Neural cell (in vitro differentiated cells): ENCODE results near the gene C2CD2. TPM values are rescaled to one million over a fixed set of nuclear protein-coding genes. Genes with fewer than 3 reads are reported as not detected.

Source experiments
- H2AFZ ChIP-seq: fragments of 200-600, 300-800 bp; sonication (generic), shearing (Covaris generic); 2 replicates; pipeline ENCODE4 v1.6.0; 2014; ENCODE audit warnings: low read depth, mild to moderate bottlenecking, antibody characterized with exemption, low read length, moderate library complexity
- H3F3A ChIP-seq: fragments of 200-600 bp; shearing (Covaris generic); 2 replicates; pipeline ENCODE4 v1.6.1; 2016; ENCODE audit warnings: mild to moderate bottlenecking, moderate library complexity, mixed read lengths, antibody characterized with exemption, low read length; ENCODE audit not compliant: insufficient read depth, poor library complexity, severe bottlenecking
- H3K27ac ChIP-seq: fragments of 200-600, 300-800 bp; sonication (generic), shearing (Covaris generic); 2 replicates; pipeline ENCODE4 v1.5.1; 2014; ENCODE audit warnings: mild to moderate bottlenecking, low read length, moderate library complexity
- H3K27me3 ChIP-seq: fragments of 300-800, 200-600 bp; sonication (generic), shearing (Covaris generic); 2 replicates; pipeline ENCODE4 v1.6.0; 2014; ENCODE audit warnings: mild to moderate bottlenecking, low read depth, low read length, moderate library complexity; ENCODE audit not compliant: insufficient read depth
- H3K36me3 ChIP-seq: fragments of 300-800, 200-600 bp; sonication (generic), shearing (Covaris generic); 2 replicates; pipeline ENCODE4 v1.5.1; 2014; ENCODE audit warnings: mild to moderate bottlenecking, antibody characterized with exemption, low read length, moderate library complexity; ENCODE audit not compliant: insufficient read depth
- H3K4me2 ChIP-seq: fragments of 300-800, 200-600 bp; sonication (generic), shearing (Covaris generic); 2 replicates; pipeline ENCODE4 v1.6.0; 2014; ENCODE audit warnings: mild to moderate bottlenecking, low read length
- H3K4me3 ChIP-seq: fragments of 300-800, 200-600 bp; sonication (generic), shearing (Covaris generic); 2 replicates; pipeline ENCODE4 v1.5.1; 2014; ENCODE audit warnings: mild to moderate bottlenecking, low read length, moderate library complexity
- H3K79me2 ChIP-seq: fragments of 200-600 bp; shearing (Covaris generic); replicated peaks from 2 replicates; pipeline ENCODE4 v1.6.0; 2014; ENCODE audit warnings: mild to moderate bottlenecking, low read length, moderate library complexity; ENCODE audit not compliant: insufficient read depth
- H3K9ac ChIP-seq: fragments of 300-800, 200-600 bp; sonication (generic), shearing (Covaris generic); 2 replicates; pipeline ENCODE4 v1.6.1; 2016; ENCODE audit warnings: mild to moderate bottlenecking, low read length, mixed read lengths
- H3K9me2 ChIP-seq: fragments of 200-600 bp; shearing (Covaris generic); 2 replicates; pipeline ENCODE4 v1.6.1; 2016; ENCODE audit warnings: mild to moderate bottlenecking, low read length, mixed read lengths; ENCODE audit not compliant: insufficient read depth
- H3K9me3 ChIP-seq: fragments of 200-600, 300-800 bp; sonication (generic), shearing (Covaris generic); 2 replicates; pipeline ENCODE4 v1.6.1; 2016; ENCODE audit warnings: mild to moderate bottlenecking, mixed run types, low read length, moderate library complexity, mixed read lengths
- H4K20me1 ChIP-seq: fragments of 200-600 bp; shearing (Covaris generic); 2 replicates; pipeline ENCODE4 v1.6.1; 2016; ENCODE audit warnings: mild to moderate bottlenecking, mixed run types; ENCODE audit not compliant: insufficient read depth
- EP300 ChIP-seq: fragments of 450-650 bp; conservative IDR thresholded peaks from 2 replicates; pipeline ENCODE4 v1.6.1; 2014; ENCODE audit warnings: antibody characterized with exemption, mild to moderate bottlenecking, moderate library complexity; ENCODE audit not compliant: poor library complexity, severe bottlenecking
- EZH2 ChIP-seq: fragments of 200-600, 300-800 bp; shearing (Covaris generic), sonication (generic); IDR thresholded peaks from 2 replicates; pipeline ENCODE4 v1.6.1; 2014; ENCODE audit warnings: antibody characterized with exemption, low read length, borderline replicate concordance, mild to moderate bottlenecking; ENCODE audit not compliant: insufficient read depth, poor library complexity, severe bottlenecking
- MXI1 ChIP-seq: fragments of 450-650 bp; conservative IDR thresholded peaks from 2 replicates; pipeline ENCODE4 v1.6.1; 2014; ENCODE audit warnings: antibody characterized with exemption, mild to moderate bottlenecking; ENCODE audit not compliant: poor library complexity, severe bottlenecking
- POLR2AphosphoS5 ChIP-seq: IDR thresholded peaks from 2 replicates; pipeline ENCODE4 v1.6.1; 2012
- RAD21 ChIP-seq: fragments of 450-650 bp; conservative IDR thresholded peaks from 2 replicates; pipeline ENCODE4 v1.6.1; 2014; ENCODE audit warnings: antibody characterized with exemption, mild to moderate bottlenecking, moderate library complexity
- SMC3 ChIP-seq: fragments of 450-650 bp; conservative IDR thresholded peaks from 2 replicates; pipeline ENCODE4 v1.6.1; 2014; ENCODE audit warnings: antibody characterized with exemption, mild to moderate bottlenecking, moderate library complexity; ENCODE audit not compliant: poor library complexity
- TAF1 ChIP-seq: IDR thresholded peaks from 2 replicates; pipeline ENCODE4 v1.6.1; 2012; ENCODE audit warnings: low read depth
- polyA plus RNA-seq: library from polyadenylated mRNA; depleted of rRNA; stranded (reverse); fragments of >200 nt; gene quantifications from 2 replicates; pipeline ENCODE4 v1.2.3, GENCODE V29; 2014
- TF ChIP-seq, protein P1 (sequence below): fragments of 450-650 bp; IDR thresholded peaks from 2 replicates; pipeline ENCODE4 v1.5.1; 2014; ENCODE audit warnings: antibody characterized with exemption, mild to moderate bottlenecking, moderate library complexity; ENCODE audit not compliant: poor library complexity, severe bottlenecking
- TF ChIP-seq, protein P2 (sequence below): IDR thresholded peaks from 2 replicates; pipeline ENCODE4 v1.6.1; 2012; ENCODE audit warnings: borderline replicate concordance

The C2CD2 gene
- polyA plus RNA-seq, 1 donor from 2014 or later: 0.88 TPM

GRCh38 chr21:41987310-41987709, 33.5 kb upstream of the C2CD2 start:
- Histone ChIP-seq H3K4me3 (no peak overlapping the region), H3K36me3 (peaks cover 3% of the 10 kb centered on the region), H3K27ac (no peak overlapping the region), H3K9me2 (no peaks in the 10 kb centered on the region), H4K20me1 (no peaks in the 10 kb centered on the region), H2AFZ (no peak overlapping the region), H3K9me3 (no peaks in the 10 kb centered on the region), H3F3A (no peaks in the 10 kb centered on the region), H3K27me3 (no peaks in the 10 kb centered on the region), H3K4me2 (no peak overlapping the region), H3K79me2 (no peaks in the 10 kb centered on the region), H3K9ac (no peak overlapping the region)
- TF ChIP-seq, protein P1, sequence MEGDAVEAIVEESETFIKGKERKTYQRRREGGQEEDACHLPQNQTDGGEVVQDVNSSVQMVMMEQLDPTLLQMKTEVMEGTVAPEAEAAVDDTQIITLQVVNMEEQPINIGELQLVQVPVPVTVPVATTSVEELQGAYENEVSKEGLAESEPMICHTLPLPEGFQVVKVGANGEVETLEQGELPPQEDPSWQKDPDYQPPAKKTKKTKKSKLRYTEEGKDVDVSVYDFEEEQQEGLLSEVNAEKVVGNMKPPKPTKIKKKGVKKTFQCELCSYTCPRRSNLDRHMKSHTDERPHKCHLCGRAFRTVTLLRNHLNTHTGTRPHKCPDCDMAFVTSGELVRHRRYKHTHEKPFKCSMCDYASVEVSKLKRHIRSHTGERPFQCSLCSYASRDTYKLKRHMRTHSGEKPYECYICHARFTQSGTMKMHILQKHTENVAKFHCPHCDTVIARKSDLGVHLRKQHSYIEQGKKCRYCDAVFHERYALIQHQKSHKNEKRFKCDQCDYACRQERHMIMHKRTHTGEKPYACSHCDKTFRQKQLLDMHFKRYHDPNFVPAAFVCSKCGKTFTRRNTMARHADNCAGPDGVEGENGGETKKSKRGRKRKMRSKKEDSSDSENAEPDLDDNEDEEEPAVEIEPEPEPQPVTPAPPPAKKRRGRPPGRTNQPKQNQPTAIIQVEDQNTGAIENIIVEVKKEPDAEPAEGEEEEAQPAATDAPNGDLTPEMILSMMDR: no peak
- TF ChIP-seq RAD21 (no peak), SMC3 (no peak), MXI1 (no peak), EZH2 (no peak), POLR2AphosphoS5 (no peak), TAF1 (no peak), EP300 (no peak)
- TF ChIP-seq, protein P2, sequence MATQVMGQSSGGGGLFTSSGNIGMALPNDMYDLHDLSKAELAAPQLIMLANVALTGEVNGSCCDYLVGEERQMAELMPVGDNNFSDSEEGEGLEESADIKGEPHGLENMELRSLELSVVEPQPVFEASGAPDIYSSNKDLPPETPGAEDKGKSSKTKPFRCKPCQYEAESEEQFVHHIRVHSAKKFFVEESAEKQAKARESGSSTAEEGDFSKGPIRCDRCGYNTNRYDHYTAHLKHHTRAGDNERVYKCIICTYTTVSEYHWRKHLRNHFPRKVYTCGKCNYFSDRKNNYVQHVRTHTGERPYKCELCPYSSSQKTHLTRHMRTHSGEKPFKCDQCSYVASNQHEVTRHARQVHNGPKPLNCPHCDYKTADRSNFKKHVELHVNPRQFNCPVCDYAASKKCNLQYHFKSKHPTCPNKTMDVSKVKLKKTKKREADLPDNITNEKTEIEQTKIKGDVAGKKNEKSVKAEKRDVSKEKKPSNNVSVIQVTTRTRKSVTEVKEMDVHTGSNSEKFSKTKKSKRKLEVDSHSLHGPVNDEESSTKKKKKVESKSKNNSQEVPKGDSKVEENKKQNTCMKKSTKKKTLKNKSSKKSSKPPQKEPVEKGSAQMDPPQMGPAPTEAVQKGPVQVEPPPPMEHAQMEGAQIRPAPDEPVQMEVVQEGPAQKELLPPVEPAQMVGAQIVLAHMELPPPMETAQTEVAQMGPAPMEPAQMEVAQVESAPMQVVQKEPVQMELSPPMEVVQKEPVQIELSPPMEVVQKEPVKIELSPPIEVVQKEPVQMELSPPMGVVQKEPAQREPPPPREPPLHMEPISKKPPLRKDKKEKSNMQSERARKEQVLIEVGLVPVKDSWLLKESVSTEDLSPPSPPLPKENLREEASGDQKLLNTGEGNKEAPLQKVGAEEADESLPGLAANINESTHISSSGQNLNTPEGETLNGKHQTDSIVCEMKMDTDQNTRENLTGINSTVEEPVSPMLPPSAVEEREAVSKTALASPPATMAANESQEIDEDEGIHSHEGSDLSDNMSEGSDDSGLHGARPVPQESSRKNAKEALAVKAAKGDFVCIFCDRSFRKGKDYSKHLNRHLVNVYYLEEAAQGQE: no peak

DNA sequence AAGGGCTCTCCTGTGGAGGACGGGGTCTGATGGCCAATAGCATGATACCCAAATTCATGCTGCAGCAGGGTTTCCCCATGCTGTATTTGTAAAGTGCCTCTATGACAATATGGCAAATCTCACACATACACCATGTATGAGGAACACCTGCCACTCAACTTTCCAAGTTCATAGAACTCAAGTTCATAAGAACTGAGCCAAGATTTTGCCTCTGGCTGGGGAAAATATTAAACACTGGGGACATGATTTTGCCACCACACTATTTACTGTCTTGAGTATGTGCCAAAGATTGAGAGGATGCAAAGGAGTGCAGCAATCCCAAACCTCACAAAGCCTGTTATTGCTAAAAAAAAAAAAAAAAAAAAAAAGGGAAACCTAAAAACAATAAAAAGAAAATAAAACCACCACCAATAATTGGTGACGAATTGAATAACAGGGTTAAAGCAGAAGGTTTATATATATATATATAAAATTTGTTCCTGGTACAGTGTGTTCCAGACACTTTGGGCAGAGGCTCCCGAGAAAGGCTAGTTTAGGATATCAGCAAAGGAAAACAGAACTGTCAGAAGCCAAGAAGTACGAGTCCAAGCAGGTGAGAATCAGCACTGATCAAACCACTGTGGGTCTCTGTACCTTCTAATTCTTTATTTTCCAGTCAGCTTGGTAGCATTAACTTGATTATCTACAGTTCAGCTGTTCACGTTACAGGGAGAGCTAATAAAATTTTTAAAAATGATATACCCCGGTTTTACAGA, 32.0 kb upstream of the C2CD2 start:
- Histone ChIP-seq H2AFZ (no peak overlapping the region), H3K9me3 (no peaks in the 10 kb centered on the region), H3F3A (no peaks in the 10 kb centered on the region), H3K9me2 (no peaks in the 10 kb centered on the region), H3K79me2 (no peaks in the 10 kb centered on the region), H3K9ac (no peak overlapping the region), H3K36me3 (no peaks in the 10 kb centered on the region), H4K20me1 (no peaks in the 10 kb centered on the region), H3K27me3 (no peaks in the 10 kb centered on the region), H3K4me3 (no peak overlapping the region), H3K4me2 (no peak overlapping the region), H3K27ac (no peak overlapping the region)
- TF ChIP-seq TAF1 (no peak), EP300 (no peak), RAD21 (no peak), SMC3 (no peak), POLR2AphosphoS5 (no peak), MXI1 (no peak), EZH2 (no peak)
- TF ChIP-seq, protein P2: no peak
- TF ChIP-seq, protein P1: no peak
